Tibial artery (tissue), 4 donors: ENCODE results near the gene RAD51B.

Experiments
- DNase-seq, 2 donors: peaks; one replicate each; pipeline ENCODE4 v3.0.0-alpha.2; 2019
- H3K27ac ChIP-seq, 2 donors: fragments of 200-600 bp; sonication (generic) in 1 of 2; 1 replicate in 1 of 2; 2 replicates in 1 of 2; pipeline ENCODE4 v1.5.1; 2018 to 2019; ENCODE audit warnings: mild to moderate bottlenecking in 1 of 2
- H3K27me3 ChIP-seq, 2 donors: fragments of 200-600 bp; sonication (generic) in 1 of 2; one replicate each; pipeline versions ENCODE4 v1.5.1 to v1.6.0; 2016 to 2019
- H3K36me3 ChIP-seq, 3 donors: fragments of 200-600 bp; sonication (generic) in 2 of 3; one replicate each; pipeline ENCODE4 v1.5.1; 2016 to 2019; ENCODE audit warnings: mild to moderate bottlenecking in 2 of 3
- H3K4me1 ChIP-seq, 4 donors: fragments of 200-600 bp; sonication (generic) in 2 of 4; 1 replicate in 3 of 4; 2 replicates in 1 of 4; pipeline ENCODE4 v1.5.1; 2016 to 2019
- H3K4me3 ChIP-seq, 2 donors: fragments of 200-600 bp; sonication (generic) in 1 of 2; 1 replicate in 1 of 2; 2 replicates in 1 of 2; pipeline ENCODE4 v1.5.1; 2018 to 2019; ENCODE audit warnings: mild to moderate bottlenecking in 2 of 2
- H3K9me3 ChIP-seq, 3 donors: fragments of 200-600 bp; sonication (generic) in 1 of 3; one replicate each; pipeline ENCODE4 v1.5.1; 2016 to 2019
- CTCF ChIP-seq, 2 experiments: fragments of 200-600 bp in 1 of 2; fragments of 450-650 bp in 1 of 2; IDR thresholded peaks; one replicate each; pipeline ENCODE4 v1.5.1; 2017 to 2019; ENCODE audit warnings: antibody characterized with exemption in 2 of 2, mild to moderate bottlenecking in 1 of 2, moderate library complexity in 1 of 2
- intact Hi-C: fragments of 100-400 bp; cut with DNase I; formaldehyde crosslinking; loops from one replicate; pipeline ENCODE4 v1.15.0; 2023; ENCODE audit warnings: low total_unique reads

Gene RAD51B

GRCh38 chr14:68544081-68544892, 724.7 kb downstream of the RAD51B start:
- TF ChIP-seq CTCF (IDR thresholded peaks at IDR 0.05) = no peak
- intact Hi-C loops = loop anchor here (10.0 kb wide), 1 partner anchor 299 kb away; no protein-coding TSS in a partner anchor
- no peaks in the 10 kb centered on the region for H3K27me3 ChIP-seq
- no peak overlapping the region for H3K4me3 ChIP-seq
- no peaks in the 10 kb centered on the region for H3K9me3 ChIP-seq
- H3K27ac ChIP-seq = peak overlapping the region; percentile 94 to 96
- DNase-seq = peak; percentile 92 to 94
- peaks cover 0 to 74% (median 58%) of the 10 kb centered on the region in 4 donors for H3K4me1 ChIP-seq
- H3K36me3 ChIP-seq = no peaks in the 10 kb centered on the region

- intact Hi-C loops = loop anchor here (5.0 to 10.0 kb wide), 3 partner anchors 245 to 605 kb away; partner anchors contain the start of gene ZFP36L1
- H3K27ac ChIP-seq = peak overlapping the region; percentile 94 to 96
- H3K4me1 ChIP-seq = peaks cover 0 to 89% (median 69%) of the 10 kb centered on the region in 4 donors
- no peaks in the 10 kb centered on the region for H3K9me3 ChIP-seq
- TF ChIP-seq CTCF (IDR thresholded peaks at IDR 0.05) = no peak
- no peaks in the 10 kb centered on the region for H3K27me3 ChIP-seq
- DNase-seq = peak in 1 of 2 donors; percentile 70
- H3K4me3 ChIP-seq = no peak overlapping the region
- H3K36me3 ChIP-seq = no peaks in the 10 kb centered on the region
Measured at GRCh38 chr14:68546839-68547238, 727.3 kb downstream of the RAD51B start.

GRCh38 chr14:68547305-68548193, 728.0 kb downstream of the RAD51B start:
- Histone ChIP-seq H3K27ac (peak overlapping the region; percentile 94 to 96), H3K4me3 (peak overlapping the region in 1 of 2 donors; percentile 15), H3K9me3 (no peaks in the 10 kb centered on the region), H3K36me3 (no peaks in the 10 kb centered on the region), H3K27me3 (no peaks in the 10 kb centered on the region), H3K4me1 (peaks cover 0 to 94% (median 72%) of the 10 kb centered on the region in 4 donors)
- intact Hi-C loops = loop anchor here (5.0 to 10.0 kb wide), 3 partner anchors 245 to 605 kb away; partner anchors contain the start of gene ZFP36L1
- DNase-seq = peak; percentile 89 to 95
- TF ChIP-seq CTCF (IDR thresholded peaks at IDR 0.05) = no peak

- H3K27ac ChIP-seq = peak overlapping the region; percentile 94 to 96
- TF ChIP-seq CTCF (IDR thresholded peaks at IDR 0.05) = no peak
- DNase-seq = peak; percentile 93 to 97
- intact Hi-C loops = loop anchor here (5.0 to 10.0 kb wide), 3 partner anchors 244 to 606 kb away; partner anchors contain the start of gene ZFP36L1
- no peaks in the 10 kb centered on the region for H3K36me3 ChIP-seq
- no peaks in the 10 kb centered on the region for H3K9me3 ChIP-seq
- H3K4me3 ChIP-seq = peak overlapping the region in 1 of 2 donors; percentile 15
- no peaks in the 10 kb centered on the region for H3K27me3 ChIP-seq
- peaks cover 0 to 96% (median 75%) of the 10 kb centered on the region in 4 donors for H3K4me1 ChIP-seq
Measured at GRCh38 chr14:68548194-68549076, 728.9 kb downstream of the RAD51B start.

- DNase-seq = no peak
- Histone ChIP-seq H3K27ac (peak overlapping the region; percentile 77 to 94), H3K9me3 (no peaks in the 10 kb centered on the region), H3K4me3 (no peak overlapping the region), H3K4me1 (peaks cover 0 to 96% (median 79%) of the 10 kb centered on the region in 4 donors), H3K27me3 (no peaks in the 10 kb centered on the region), H3K36me3 (no peaks in the 10 kb centered on the region)
- intact Hi-C loops = no loop called here
- no peak for TF ChIP-seq CTCF (IDR thresholded peaks at IDR 0.05)
Measured at GRCh38 chr14:68550338-68550715, 730.7 kb downstream of the RAD51B start.
